WERI-Rb-1 (cell line): ENCODE results near the gene HERC3.

Experiments used
- DNase-seq: peaks from one replicate; pipeline ENCODE4 v3.0.0-alpha.2; 2020
- H3K27ac ChIP-seq: fragments of 250-450 bp; sonication (Bioruptor Pico); 2 replicates; pipeline ENCODE4 v1.5.1; 2020; ENCODE audit warnings: mild to moderate bottlenecking, moderate library complexity
- H3K27me3 ChIP-seq: fragments of 250-450 bp; sonication (Bioruptor Pico); 2 replicates; pipeline ENCODE4 v1.5.1; 2021; ENCODE audit warnings: mild to moderate bottlenecking, low read depth, moderate library complexity; ENCODE audit not compliant: insufficient read depth, severe bottlenecking
- H3K36me3 ChIP-seq: fragments of 250-450 bp; sonication (Bioruptor Pico); 2 replicates; pipeline ENCODE4 v1.5.1; 2020; ENCODE audit warnings: mild to moderate bottlenecking, moderate library complexity
- H3K4me3 ChIP-seq: 2 replicates; pipeline ENCODE4 v1.5.1; 2011; ENCODE audit warnings: low read depth, mild to moderate bottlenecking, control low read depth, low read length
- H3K9me3 ChIP-seq: fragments of 250-450 bp; sonication (Bioruptor Pico); 2 replicates; pipeline ENCODE4 v1.5.1; 2021; ENCODE audit warnings: mild to moderate bottlenecking, moderate library complexity; ENCODE audit not compliant: severe bottlenecking
- TF ChIP-seq, protein P1 (sequence below): IDR thresholded peaks from 2 replicates; pipeline ENCODE4 v1.5.1; 2011; ENCODE audit warnings: low read depth, mild to moderate bottlenecking, control low read depth, inconsistent platforms, low read length

Gene HERC3

GRCh38 chr4:88724406-88724805 lies 132.1 kb downstream of the HERC3 start:
- DNase-seq, result no peak
- H3K9me3 ChIP-seq, result no peaks in the 10 kb centered on the region
- peaks cover 14% of the 10 kb centered on the region for H3K36me3 ChIP-seq
- H3K27me3 ChIP-seq, result no peaks in the 10 kb centered on the region
- TF ChIP-seq, protein P1, sequence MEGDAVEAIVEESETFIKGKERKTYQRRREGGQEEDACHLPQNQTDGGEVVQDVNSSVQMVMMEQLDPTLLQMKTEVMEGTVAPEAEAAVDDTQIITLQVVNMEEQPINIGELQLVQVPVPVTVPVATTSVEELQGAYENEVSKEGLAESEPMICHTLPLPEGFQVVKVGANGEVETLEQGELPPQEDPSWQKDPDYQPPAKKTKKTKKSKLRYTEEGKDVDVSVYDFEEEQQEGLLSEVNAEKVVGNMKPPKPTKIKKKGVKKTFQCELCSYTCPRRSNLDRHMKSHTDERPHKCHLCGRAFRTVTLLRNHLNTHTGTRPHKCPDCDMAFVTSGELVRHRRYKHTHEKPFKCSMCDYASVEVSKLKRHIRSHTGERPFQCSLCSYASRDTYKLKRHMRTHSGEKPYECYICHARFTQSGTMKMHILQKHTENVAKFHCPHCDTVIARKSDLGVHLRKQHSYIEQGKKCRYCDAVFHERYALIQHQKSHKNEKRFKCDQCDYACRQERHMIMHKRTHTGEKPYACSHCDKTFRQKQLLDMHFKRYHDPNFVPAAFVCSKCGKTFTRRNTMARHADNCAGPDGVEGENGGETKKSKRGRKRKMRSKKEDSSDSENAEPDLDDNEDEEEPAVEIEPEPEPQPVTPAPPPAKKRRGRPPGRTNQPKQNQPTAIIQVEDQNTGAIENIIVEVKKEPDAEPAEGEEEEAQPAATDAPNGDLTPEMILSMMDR, result no peak
- H3K4me3 ChIP-seq, result no peak overlapping the region
- no peak overlapping the region for H3K27ac ChIP-seq

- Histone ChIP-seq H3K36me3 (peaks cover 14% of the 10 kb centered on the region), H3K27me3 (no peaks in the 10 kb centered on the region), H3K27ac (no peak overlapping the region), H3K4me3 (no peak overlapping the region), H3K9me3 (no peaks in the 10 kb centered on the region)
- TF ChIP-seq, protein P1, result no peak
- DNase-seq, result no peak
Observed at GRCh38 chr4:88725143-88725542, 132.9 kb downstream of the HERC3 start.

- H3K4me3 ChIP-seq, result no peak overlapping the region
- TF ChIP-seq, protein P1, result no peak
- peaks cover 14% of the 10 kb centered on the region for H3K36me3 ChIP-seq
- no peak overlapping the region for H3K27ac ChIP-seq
- H3K27me3 ChIP-seq, result no peaks in the 10 kb centered on the region
- DNase-seq, result no peak
- no peaks in the 10 kb centered on the region for H3K9me3 ChIP-seq
Observed at GRCh38 chr4:88725986-88726385, 133.7 kb downstream of the HERC3 start.

DNA sequence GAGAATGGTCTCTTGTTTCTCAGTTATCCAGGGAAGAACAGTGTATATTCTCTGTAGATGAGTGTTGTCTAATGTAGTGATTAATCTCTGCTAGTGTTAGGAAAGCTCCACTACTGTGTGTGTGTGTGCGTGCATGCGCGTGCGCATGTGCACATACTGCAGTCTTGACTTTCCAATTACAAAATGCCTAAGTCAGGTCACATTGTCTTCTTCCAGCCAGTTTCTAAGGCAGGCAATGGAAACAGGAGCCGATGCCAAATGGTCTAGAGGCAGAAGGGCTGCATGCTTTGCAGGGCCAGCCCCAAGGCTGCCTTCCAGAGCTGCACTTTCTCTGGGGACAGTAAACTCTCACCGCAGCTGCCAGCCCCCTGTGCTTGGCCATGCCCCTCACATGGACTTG lies 135.9 kb downstream of the HERC3 start:
- no peak overlapping the region for H3K4me3 ChIP-seq
- no peaks in the 10 kb centered on the region for H3K27me3 ChIP-seq
- peaks cover 14% of the 10 kb centered on the region for H3K36me3 ChIP-seq
- TF ChIP-seq, protein P1, result no peak
- H3K9me3 ChIP-seq, result no peaks in the 10 kb centered on the region
- no peak overlapping the region for H3K27ac ChIP-seq
- no peak for DNase-seq

DNA sequence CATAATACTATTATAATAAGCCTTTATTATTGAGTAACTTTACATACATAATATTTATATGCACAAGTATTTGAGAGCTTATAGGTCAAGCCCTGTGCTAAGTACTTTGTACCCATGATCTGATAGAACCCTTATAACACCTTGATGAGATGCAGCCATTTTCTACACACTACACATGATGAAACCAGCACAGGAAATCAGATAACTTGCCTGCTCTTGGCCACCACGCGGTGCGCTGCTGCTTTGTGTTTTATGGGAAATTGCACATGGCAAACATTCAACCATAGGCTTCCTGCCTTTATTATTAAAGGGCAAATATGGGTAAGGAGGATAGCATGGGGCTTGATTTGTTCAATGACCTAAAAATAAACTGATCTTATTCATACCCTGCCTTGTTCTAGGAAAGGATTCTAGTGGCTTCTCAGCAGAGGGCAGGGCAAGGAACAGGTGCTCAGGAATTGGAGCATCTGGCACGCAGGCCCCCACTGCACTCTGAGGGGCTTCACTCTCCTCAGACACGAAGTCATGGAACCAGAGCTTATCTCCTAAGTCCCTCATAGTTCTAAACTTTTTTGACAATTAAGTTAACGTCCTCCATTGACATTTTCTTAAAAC lies 137.0 kb downstream of the HERC3 start:
- Histone ChIP-seq H3K4me3 (no peak overlapping the region), H3K36me3 (peaks cover 14% of the 10 kb centered on the region), H3K27ac (no peak overlapping the region), H3K9me3 (no peaks in the 10 kb centered on the region), H3K27me3 (no peaks in the 10 kb centered on the region)
- no peak for DNase-seq
- TF ChIP-seq, protein P1, result no peak

GRCh38 chr4:88730811-88731210 lies 138.5 kb downstream of the HERC3 start:
- Histone ChIP-seq H3K9me3 (no peaks in the 10 kb centered on the region), H3K4me3 (no peak overlapping the region), H3K27ac (no peak overlapping the region), H3K36me3 (peaks cover 14% of the 10 kb centered on the region), H3K27me3 (no peaks in the 10 kb centered on the region)
- TF ChIP-seq, protein P1, result no peak
- DNase-seq, result no peak
